HK-2 (cell line): Measurements from ENCODE around the gene ANKRD44.

Experiments
- DNase-seq: peaks from one replicate; pipeline ENCODE4 v3.0.0-alpha.2; 2018; ENCODE audit not compliant: unreplicated experiment

ANKRD44 gene

GRCh38 chr2:197145471-197146056 lies 165.0 kb downstream of the ANKRD44 start:
- DNase-seq, result no peak

GRCh38 chr2:197144183-197144582 lies 166.4 kb downstream of the ANKRD44 start:
- no peak for DNase-seq

GRCh38 chr2:197141702-197142473 lies 168.7 kb downstream of the ANKRD44 start:
- DNase-seq, result no peak

GRCh38 chr2:197140045-197140444 lies 170.5 kb downstream of the ANKRD44 start:
- no peak for DNase-seq

- DNase-seq, result no peak
Measured at GRCh38 chr2:197138506-197138905, 172.1 kb downstream of the ANKRD44 start.

GRCh38 chr2:197137826-197138477 lies 172.6 kb downstream of the ANKRD44 start:
- no peak for DNase-seq

GRCh38 chr2:197137231-197137630 lies 173.3 kb downstream of the ANKRD44 start:
- DNase-seq, result no peak

GRCh38 chr2:197136452-197136851 lies 174.1 kb downstream of the ANKRD44 start:
- no peak for DNase-seq

GRCh38 chr2:197135806-197136205 lies 174.8 kb downstream of the ANKRD44 start:
- no peak for DNase-seq

GRCh38 chr2:197134206-197134605 lies 176.4 kb downstream of the ANKRD44 start:
- DNase-seq, result no peak

GRCh38 chr2:197131558-197131855 lies 179.1 kb downstream of the ANKRD44 start:
- DNase-seq, result no peak

- no peak for DNase-seq
Measured at GRCh38 chr2:197130318-197130717, 180.3 kb downstream of the ANKRD44 start.

- no peak for DNase-seq
Measured at GRCh38 chr2:197128897-197129296, 181.7 kb downstream of the ANKRD44 start.

GRCh38 chr2:197128126-197128525 lies 182.5 kb downstream of the ANKRD44 start:
- DNase-seq, result no peak

GRCh38 chr2:197126630-197127352 lies 183.8 kb downstream of the ANKRD44 start:
- no peak for DNase-seq

- DNase-seq, result no peak
Measured at GRCh38 chr2:197124639-197125390, 185.8 kb downstream of the ANKRD44 start.

- no peak for DNase-seq
Measured at GRCh38 chr2:197122821-197123220, 187.8 kb downstream of the ANKRD44 start.

GRCh38 chr2:197121756-197122385 lies 188.7 kb downstream of the ANKRD44 start:
- DNase-seq, result no peak

- DNase-seq, result no peak
Measured at GRCh38 chr2:197121255-197121654, 189.3 kb downstream of the ANKRD44 start.

- DNase-seq, result no peak
Measured at GRCh38 chr2:197116306-197116879, 194.2 kb downstream of the ANKRD44 start.

- no peak for DNase-seq
Measured at GRCh38 chr2:197115325-197115724, 195.3 kb downstream of the ANKRD44 start.
